ENCODE results near the gene SLC22A4. TPM values are rescaled to one million over a fixed set of nuclear protein-coding genes. Genes with fewer than 3 reads are reported as not detected.

The SLC22A4 gene
- total RNA-seq, 1 experiment from 2014 or later = 0.72 TPM

DNA sequence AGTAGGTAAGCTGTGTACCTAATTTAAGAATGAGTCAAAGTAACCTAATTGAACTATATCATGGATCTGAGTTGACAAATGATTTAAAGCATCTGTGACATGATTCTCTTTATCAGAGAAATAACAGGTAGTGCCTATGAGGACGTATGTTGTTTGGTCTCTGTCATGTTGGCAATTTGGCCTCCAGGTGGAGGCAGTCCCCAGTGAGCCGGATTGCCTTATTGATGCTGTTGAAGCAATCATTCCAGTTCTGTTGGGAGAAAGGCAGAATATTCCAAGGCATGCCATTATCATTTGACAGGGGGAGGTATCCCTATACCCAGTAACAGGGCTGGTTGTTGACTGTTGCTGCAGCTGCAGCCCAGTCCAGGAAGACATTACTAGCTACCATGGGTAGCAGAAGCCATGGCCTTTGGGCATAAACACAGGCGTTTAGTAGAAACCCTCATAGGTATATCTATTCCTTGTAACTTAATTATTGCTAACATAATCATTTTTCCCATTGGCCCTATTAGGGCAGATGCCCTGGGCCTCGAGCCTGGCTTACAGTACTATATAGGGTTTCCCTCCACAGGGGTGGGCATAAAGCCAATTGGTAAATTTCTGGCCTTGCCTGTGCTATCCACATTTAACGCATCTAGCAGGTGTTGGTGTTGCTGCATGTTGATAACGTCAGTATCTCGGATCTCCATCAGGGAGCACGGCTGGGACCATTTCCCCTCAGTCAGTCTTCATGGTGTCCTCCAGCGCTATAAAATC, 12.2 kb upstream of the SLC22A4 start:
- H3K79me1 ChIP-seq (ENCODE audit: insufficient read depth, low read depth, low read length, poor library complexity, severe bottlenecking) = no peaks in the 10 kb centered on the region
- Mint-ChIP-seq H3K9me3 (peaks cover 0 to 5% of the 10 kb centered on the region in 2 experiments; a peak in 1 of 5 replicates), H3K27ac (no peak overlapping the region), H3K4me1 (peaks cover 8 to 12% of the 10 kb centered on the region in 2 experiments), H3K4me3 (no peak overlapping the region; a peak in 1 of 5 replicates), H3K27me3 (ENCODE audit: low read depth) (peaks cover 17% of the 10 kb centered on the region), H3K36me3 (ENCODE audit: insufficient read depth in 1 of 3, low read depth in 3 of 3) (no peaks in the 10 kb centered on the region)
- H3K9me3 ChIP-seq (ENCODE audit: control insufficient read depth, low read depth, low read length) = no peaks in the 10 kb centered on the region
- no peak overlapping the region for H3K27ac ChIP-seq (ENCODE audit: insufficient read length, low read depth, low read length)
- no peak overlapping the region for H3T11ph ChIP-seq (ENCODE audit: low read length)
- no peak overlapping the region for H3K4me2 ChIP-seq (ENCODE audit: insufficient read depth, insufficient read length, low read length)
- no peak overlapping the region for H2BK15ac ChIP-seq (ENCODE audit: low read depth, low read length)
- no peak overlapping the region for H3K23ac ChIP-seq (ENCODE audit: insufficient read length, low read depth, low read length)
- TF ChIP-seq, protein P1, sequence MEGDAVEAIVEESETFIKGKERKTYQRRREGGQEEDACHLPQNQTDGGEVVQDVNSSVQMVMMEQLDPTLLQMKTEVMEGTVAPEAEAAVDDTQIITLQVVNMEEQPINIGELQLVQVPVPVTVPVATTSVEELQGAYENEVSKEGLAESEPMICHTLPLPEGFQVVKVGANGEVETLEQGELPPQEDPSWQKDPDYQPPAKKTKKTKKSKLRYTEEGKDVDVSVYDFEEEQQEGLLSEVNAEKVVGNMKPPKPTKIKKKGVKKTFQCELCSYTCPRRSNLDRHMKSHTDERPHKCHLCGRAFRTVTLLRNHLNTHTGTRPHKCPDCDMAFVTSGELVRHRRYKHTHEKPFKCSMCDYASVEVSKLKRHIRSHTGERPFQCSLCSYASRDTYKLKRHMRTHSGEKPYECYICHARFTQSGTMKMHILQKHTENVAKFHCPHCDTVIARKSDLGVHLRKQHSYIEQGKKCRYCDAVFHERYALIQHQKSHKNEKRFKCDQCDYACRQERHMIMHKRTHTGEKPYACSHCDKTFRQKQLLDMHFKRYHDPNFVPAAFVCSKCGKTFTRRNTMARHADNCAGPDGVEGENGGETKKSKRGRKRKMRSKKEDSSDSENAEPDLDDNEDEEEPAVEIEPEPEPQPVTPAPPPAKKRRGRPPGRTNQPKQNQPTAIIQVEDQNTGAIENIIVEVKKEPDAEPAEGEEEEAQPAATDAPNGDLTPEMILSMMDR (conservative IDR thresholded peaks at IDR 0.05) = peak; percentile 16; the same call in 1 of the 3 replicates
- H3K23me2 ChIP-seq (ENCODE audit: insufficient read length, low read depth, low read length, poor library complexity, severe bottlenecking) = no peaks in the 10 kb centered on the region
- H4K91ac ChIP-seq (ENCODE audit: insufficient read length, low read depth, low read length) = no peak overlapping the region
- H3K14ac ChIP-seq (ENCODE audit: insufficient read depth, low read length) = no peak overlapping the region
- H3K18ac ChIP-seq (ENCODE audit: insufficient read length, low read depth, low read length) = no peak overlapping the region
- no peak overlapping the region for H2BK20ac ChIP-seq (ENCODE audit: low read depth, low read length, poor library complexity, severe bottlenecking)
- H3K4me1 ChIP-seq (ENCODE audit: insufficient read depth, low read length) = 0 out of 2 replicates have a peak, but pooled peaks cover 5% of the 10 kb centered on the region
- no peaks in the 10 kb centered on the region for H3K79me2 ChIP-seq (ENCODE audit: insufficient read depth, low read length)
- no peaks in the 10 kb centered on the region for H4K20me1 ChIP-seq (ENCODE audit: control insufficient read depth, insufficient read depth, insufficient read length)
- no peak overlapping the region for H4K5ac ChIP-seq (ENCODE audit: insufficient read length, low read depth, low read length)
- no peaks in the 10 kb centered on the region for H3K27me3 ChIP-seq (ENCODE audit: insufficient read depth, low read length)
- DNase-seq = peak; percentile 16
- H4K8ac ChIP-seq (replicated peaks; ENCODE audit: insufficient read length, low read depth, low read length) = no peak overlapping the region
- no peak overlapping the region for H2BK120ac ChIP-seq (ENCODE audit: low read depth, low read length, poor library complexity, severe bottlenecking)
- WGBS (ENCODE audit: extremely low coverage, insufficient read length, low lambda C conversion rate) = no CpG with 5 or more reads among the region's 9 CpGs
- no peak overlapping the region for H2AFZ ChIP-seq (ENCODE audit: low read length)
- H3K56ac ChIP-seq (ENCODE audit: insufficient read length, low read depth, low read length) = no peak overlapping the region
- no peak overlapping the region for H2BK5ac ChIP-seq (ENCODE audit: insufficient read length, low read length)
- H3K4ac ChIP-seq (ENCODE audit: low read depth, low read length) = no peak overlapping the region
- no peak overlapping the region for H3K9ac ChIP-seq (ENCODE audit: extremely low read depth, insufficient read length, low read length)
- H2AK5ac ChIP-seq (ENCODE audit: insufficient read length, low read length) = no peak overlapping the region
- H2BK12ac ChIP-seq (ENCODE audit: insufficient read length, low read depth, low read length) = no peak overlapping the region

Data from H9 (cell line).